MM.1S (cell line): ENCODE measurements around the gene CCDC27.

Source experiments
- DNase-seq: peaks from one replicate; pipeline ENCODE4 v3.0.0-alpha.2; 2015
- H2AFZ ChIP-seq: fragments of 300-600 bp; sonication (generic); 2 replicates; pipeline ENCODE4 v1.6.0; 2016; ENCODE audit warnings: antibody characterized with exemption, low read length
- H3F3A ChIP-seq: fragments of 300-600 bp; sonication (generic); 2 replicates; pipeline ENCODE4 v1.6.1; 2016; ENCODE audit warnings: mild to moderate bottlenecking, antibody characterized with exemption, low read length, moderate library complexity, mixed read lengths; ENCODE audit not compliant: insufficient read depth
- H3K27ac ChIP-seq: fragments of 300-600 bp; sonication (generic); 2 replicates; pipeline ENCODE4 v1.5.1; 2016; ENCODE audit warnings: mild to moderate bottlenecking, low read length
- H3K27me3 ChIP-seq: fragments of 300-600 bp; sonication (generic); replicated peaks from 2 replicates; pipeline ENCODE4 v1.6.0; 2016; ENCODE audit warnings: low read length; ENCODE audit not compliant: insufficient read depth
- H3K36me3 ChIP-seq: fragments of 300-600 bp; sonication (generic); replicated peaks from 2 replicates; pipeline ENCODE4 v1.6.1; 2016; ENCODE audit warnings: mild to moderate bottlenecking, low read length, mixed read lengths; ENCODE audit not compliant: insufficient read depth
- H3K4me1 ChIP-seq: fragments of 300-600 bp; sonication (generic); 2 replicates; pipeline ENCODE4 v1.6.1; 2016; ENCODE audit warnings: low read length, mixed read lengths
- H3K4me2 ChIP-seq: fragments of 300-600 bp; sonication (generic); 2 replicates; pipeline ENCODE4 v1.6.0; 2016; ENCODE audit warnings: low read depth, low read length
- H3K4me3 ChIP-seq: fragments of 300-600 bp; sonication (generic); 2 replicates; pipeline ENCODE4 v1.5.1; 2016; ENCODE audit warnings: low read length, mixed read lengths
- H3K79me2 ChIP-seq: fragments of 300-600 bp; sonication (generic); 2 replicates; pipeline ENCODE4 v1.6.1; 2016; ENCODE audit warnings: mixed run types, low read length, mixed read lengths
- H3K9ac ChIP-seq: fragments of 300-600 bp; sonication (generic); 2 replicates; pipeline ENCODE4 v1.6.1; 2016; ENCODE audit warnings: low read length, mixed read lengths
- H3K9me2 ChIP-seq: fragments of 300-600 bp; sonication (generic); replicated peaks from 2 replicates; pipeline ENCODE4 v1.6.1; 2016; ENCODE audit warnings: mild to moderate bottlenecking, low read length, mixed read lengths; ENCODE audit not compliant: insufficient read depth
- H3K9me3 ChIP-seq: fragments of 300-600 bp; sonication (generic); replicated peaks from 2 replicates; pipeline ENCODE4 v1.6.1; 2016; ENCODE audit warnings: mild to moderate bottlenecking, low read length, mixed read lengths; ENCODE audit not compliant: insufficient read depth
- H4K20me1 ChIP-seq: fragments of 300-600 bp; sonication (generic); 2 replicates; pipeline ENCODE4 v1.6.1; 2016; ENCODE audit warnings: mild to moderate bottlenecking, low read length, moderate library complexity, mixed read lengths; ENCODE audit not compliant: insufficient read depth
- EZH2 ChIP-seq: fragments of 300-600 bp; sonication (generic); optimal IDR thresholded peaks from 2 replicates; pipeline ENCODE3; 2017; ENCODE audit warnings: low read depth, mild to moderate bottlenecking, antibody characterized with exemption, low read length, mixed read lengths
- EZH2phosphoT487 ChIP-seq: fragments of 300-600 bp; sonication (generic); IDR thresholded peaks from 2 replicates; pipeline ENCODE4 v1.6.1; 2018; ENCODE audit warnings: antibody characterized with exemption, low read length
- TF ChIP-seq, protein P1 (sequence below): fragments of 300-600 bp; sonication (generic); IDR thresholded peaks from 2 replicates; pipeline ENCODE4 v1.5.1; 2016; ENCODE audit warnings: antibody characterized with exemption, low read length, mixed read lengths

The CCDC27 gene

GRCh38 chr1:3811595-3811911 is 59.3 kb downstream of the CCDC27 start:
- H3K79me2 ChIP-seq = no peaks in the 10 kb centered on the region
- no peak overlapping the region for H3K9ac ChIP-seq
- no peaks in the 10 kb centered on the region for H3K36me3 ChIP-seq
- DNase-seq = no peak
- TF ChIP-seq, protein P1, sequence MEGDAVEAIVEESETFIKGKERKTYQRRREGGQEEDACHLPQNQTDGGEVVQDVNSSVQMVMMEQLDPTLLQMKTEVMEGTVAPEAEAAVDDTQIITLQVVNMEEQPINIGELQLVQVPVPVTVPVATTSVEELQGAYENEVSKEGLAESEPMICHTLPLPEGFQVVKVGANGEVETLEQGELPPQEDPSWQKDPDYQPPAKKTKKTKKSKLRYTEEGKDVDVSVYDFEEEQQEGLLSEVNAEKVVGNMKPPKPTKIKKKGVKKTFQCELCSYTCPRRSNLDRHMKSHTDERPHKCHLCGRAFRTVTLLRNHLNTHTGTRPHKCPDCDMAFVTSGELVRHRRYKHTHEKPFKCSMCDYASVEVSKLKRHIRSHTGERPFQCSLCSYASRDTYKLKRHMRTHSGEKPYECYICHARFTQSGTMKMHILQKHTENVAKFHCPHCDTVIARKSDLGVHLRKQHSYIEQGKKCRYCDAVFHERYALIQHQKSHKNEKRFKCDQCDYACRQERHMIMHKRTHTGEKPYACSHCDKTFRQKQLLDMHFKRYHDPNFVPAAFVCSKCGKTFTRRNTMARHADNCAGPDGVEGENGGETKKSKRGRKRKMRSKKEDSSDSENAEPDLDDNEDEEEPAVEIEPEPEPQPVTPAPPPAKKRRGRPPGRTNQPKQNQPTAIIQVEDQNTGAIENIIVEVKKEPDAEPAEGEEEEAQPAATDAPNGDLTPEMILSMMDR = no peak
- TF ChIP-seq EZH2 = no peak
- no peak for TF ChIP-seq EZH2phosphoT487
- H3K27me3 ChIP-seq = peaks cover 5% of the 10 kb centered on the region; the same call in 1 of the 2 replicates
- H3F3A ChIP-seq = no peaks in the 10 kb centered on the region
- H3K9me2 ChIP-seq = no peaks in the 10 kb centered on the region
- H4K20me1 ChIP-seq = no peaks in the 10 kb centered on the region
- no peak overlapping the region for H2AFZ ChIP-seq
- no peak overlapping the region for H3K27ac ChIP-seq
- H3K9me3 ChIP-seq = no peaks in the 10 kb centered on the region
- H3K4me1 ChIP-seq = no peaks in the 10 kb centered on the region
- no peak overlapping the region for H3K4me2 ChIP-seq
- H3K4me3 ChIP-seq = no peak overlapping the region

DNA sequence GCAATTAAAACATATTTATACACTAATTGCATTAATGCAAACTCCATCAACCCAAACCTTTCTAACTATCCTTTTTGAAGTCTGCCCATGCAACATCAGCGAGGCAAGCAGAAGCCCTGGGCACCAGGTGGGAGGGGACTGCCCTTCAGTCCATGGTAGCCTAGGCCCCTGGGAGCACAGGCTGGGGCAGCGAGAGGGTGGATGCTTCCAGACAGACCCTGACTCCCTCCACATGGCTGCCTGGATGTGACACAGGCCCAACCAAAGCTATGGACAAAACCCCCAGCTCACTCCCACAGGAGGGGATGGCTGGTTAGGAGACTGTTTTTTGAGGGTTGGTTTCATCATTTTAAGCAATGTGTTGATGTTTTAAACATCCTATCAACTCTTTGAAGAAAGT is 61.8 kb downstream of the CCDC27 start:
- Histone ChIP-seq H3K27me3 (no peaks in the 10 kb centered on the region), H3K79me2 (no peaks in the 10 kb centered on the region), H3K9me3 (no peaks in the 10 kb centered on the region), H3K9me2 (no peaks in the 10 kb centered on the region), H3F3A (no peaks in the 10 kb centered on the region), H3K27ac (no peak overlapping the region), H3K9ac (no peak overlapping the region), H3K36me3 (no peaks in the 10 kb centered on the region), H3K4me3 (no peak overlapping the region), H2AFZ (no peak overlapping the region), H4K20me1 (no peaks in the 10 kb centered on the region), H3K4me1 (no peaks in the 10 kb centered on the region), H3K4me2 (no peak overlapping the region)
- TF ChIP-seq, protein P1 = no peak
- TF ChIP-seq EZH2 (no peak), EZH2phosphoT487 (no peak)
- no peak for DNase-seq

DNA sequence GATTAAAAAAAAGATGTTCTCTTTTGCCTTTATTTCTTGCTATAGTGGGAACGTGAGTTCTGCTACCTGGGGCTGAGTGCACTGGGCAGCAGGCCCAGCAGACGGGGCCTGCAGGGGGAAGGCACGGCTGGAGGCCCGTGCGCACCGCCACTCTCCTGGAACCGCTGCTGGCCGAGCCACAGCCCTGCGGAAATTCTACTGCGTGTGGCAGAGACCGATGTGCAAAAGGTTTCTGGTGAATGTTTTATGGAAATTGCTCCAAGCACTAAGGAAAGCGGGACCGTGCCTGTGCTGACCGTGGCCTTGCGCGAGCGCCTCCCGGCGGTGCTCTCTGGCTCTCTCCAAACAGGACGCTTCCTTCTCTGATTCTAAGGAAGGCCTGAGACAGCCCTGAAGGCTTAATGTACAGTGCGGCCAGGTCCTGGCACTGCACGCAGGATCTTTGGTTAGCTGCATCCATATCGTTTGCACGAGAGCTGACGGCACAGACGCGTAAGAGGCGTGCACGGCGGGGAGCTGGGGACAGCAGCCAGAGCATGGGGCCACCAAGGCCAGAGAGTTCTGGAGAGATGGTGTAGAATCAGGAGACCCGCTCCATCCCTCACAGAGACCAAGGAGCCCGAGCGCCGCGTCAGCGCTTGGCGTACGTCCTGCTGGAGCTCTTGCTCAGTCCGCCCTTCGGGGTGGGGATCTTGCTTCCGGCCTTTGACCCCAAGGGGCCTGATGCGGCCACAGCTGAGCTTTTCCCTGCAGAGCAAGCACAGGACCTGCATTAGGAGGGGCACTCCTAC is 62.7 kb downstream of the CCDC27 start:
- no peak overlapping the region for H3K27ac ChIP-seq
- no peaks in the 10 kb centered on the region for H3K79me2 ChIP-seq
- no peak overlapping the region for H2AFZ ChIP-seq
- H3K36me3 ChIP-seq = no peaks in the 10 kb centered on the region
- no peaks in the 10 kb centered on the region for H4K20me1 ChIP-seq
- H3K27me3 ChIP-seq = no peaks in the 10 kb centered on the region
- no peak overlapping the region for H3K4me3 ChIP-seq
- no peak for DNase-seq
- H3K9me3 ChIP-seq = no peaks in the 10 kb centered on the region
- no peaks in the 10 kb centered on the region for H3K9me2 ChIP-seq
- H3F3A ChIP-seq = no peaks in the 10 kb centered on the region
- TF ChIP-seq, protein P1 = no peak
- no peak for TF ChIP-seq EZH2
- TF ChIP-seq EZH2phosphoT487 = no peak
- H3K4me1 ChIP-seq = no peaks in the 10 kb centered on the region
- H3K4me2 ChIP-seq = no peak overlapping the region
- H3K9ac ChIP-seq = no peak overlapping the region
